Stimulated activated CD4-positive, alpha-beta T cell treated with anti-CD3 and anti-CD28 coated beads, Interleukin-15, amount 100 ng/mL, for 24 hours (primary cell): ENCODE results near the gene KLHL20.
"Not testable (repeated sequence)": the region's sequence is repeated elsewhere in the genome, so short reads cannot be mapped to it uniquely, and the experiment has no call there.

Experiments used
- DNase-seq: peaks from one replicate; pipeline ENCODE4 v3.0.0-alpha.2; 2020

Gene KLHL20

GRCh38 chr1:173714759-173715537 is at the start of gene KLHL20:
Gene KLHL20 (plus strand): TSS chr1:173714981. CDS start chr1:173716044, 1,063 bp downstream.
- peak; percentile 84 for DNase-seq

GRCh38 chr1:173666646-173667045 is 48.1 kb upstream of the KLHL20 start:
- no peak for DNase-seq

GRCh38 chr1:173669491-173669941 is 45.3 kb upstream of the KLHL20 start, which contains the start of gene ANKRD45:
Gene ANKRD45 (minus strand): TSS chr1:173669851. CDS start chr1:173659418, 10,433 bp downstream.
- DNase-seq: peak; percentile 44

- DNase-seq: not testable (repeated sequence)
Measured at GRCh38 chr1:173674496-173674895, 40.3 kb upstream of the KLHL20 start.

GRCh38 chr1:173680152-173680551 is 34.6 kb upstream of the KLHL20 start:
- DNase-seq: not testable (repeated sequence)

GRCh38 chr1:173682184-173682583 is 32.6 kb upstream of the KLHL20 start:
- no peak for DNase-seq

- not testable (repeated sequence) for DNase-seq
Measured at GRCh38 chr1:173683838-173684237, 30.9 kb upstream of the KLHL20 start.

GRCh38 chr1:173685121-173685520 is 29.7 kb upstream of the KLHL20 start:
- DNase-seq: not testable (repeated sequence)

GRCh38 chr1:173688300-173688699 is 26.5 kb upstream of the KLHL20 start:
- DNase-seq: no peak

GRCh38 chr1:173693238-173693637 is 21.5 kb upstream of the KLHL20 start:
- DNase-seq: no peak

- DNase-seq: not testable (repeated sequence)
Measured at GRCh38 chr1:173701299-173701698, 13.5 kb upstream of the KLHL20 start.

- DNase-seq: no peak
Measured at GRCh38 chr1:173702736-173703135, 12.0 kb upstream of the KLHL20 start.

- no peak for DNase-seq
Measured at GRCh38 chr1:173705117-173705516, 9.7 kb upstream of the KLHL20 start.

GRCh38 chr1:173708787-173709186 is 6.0 kb upstream of the KLHL20 start:
- no peak for DNase-seq

- no peak for DNase-seq
Measured at GRCh38 chr1:173714441-173714758, 381 bp upstream of the KLHL20 start.

GRCh38 chr1:173715538-173715844 is 710 bp downstream of the KLHL20 start:
- no peak for DNase-seq

GRCh38 chr1:173717238-173717637 is 2.5 kb downstream of the KLHL20 start:
- DNase-seq: no peak

- DNase-seq: not testable (repeated sequence)
Measured at GRCh38 chr1:173731331-173731730, 16.6 kb downstream of the KLHL20 start.

GRCh38 chr1:173733912-173734311 is 19.1 kb downstream of the KLHL20 start:
- no peak for DNase-seq

GRCh38 chr1:173736104-173736503 is 21.3 kb downstream of the KLHL20 start:
- DNase-seq: not testable (repeated sequence)

GRCh38 chr1:173742203-173742886 is 27.6 kb downstream of the KLHL20 start:
- no peak for DNase-seq

- DNase-seq: no peak
Measured at GRCh38 chr1:173744651-173745050, 29.9 kb downstream of the KLHL20 start.

- no peak for DNase-seq
Measured at GRCh38 chr1:173749137-173749536, 34.4 kb downstream of the KLHL20 start.

- DNase-seq: no peak
Measured at GRCh38 chr1:173753830-173754229, 39.0 kb downstream of the KLHL20 start.
